SW480 (cell line): ENCODE measurements around the gene ANAPC2.

Experiments used
- DNase-seq: peaks from one replicate; pipeline ENCODE4 v3.0.0-alpha.2; 2016; ENCODE audit warnings: low spot score

Gene ANAPC2

GRCh38 chr9:137227054-137227852 lies 38.9 kb upstream of the ANAPC2 start, which contains the start of gene RNF224:
Gene RNF224 (plus strand): TSS chr9:137227502. CDS start chr9:137228336, 834 bp downstream.
- peak; percentile 80 for DNase-seq

GRCh38 chr9:137226338-137227053 lies 38.1 kb upstream of the ANAPC2 start:
- no peak for DNase-seq

GRCh38 chr9:137225699-137226331 lies 37.5 kb upstream of the ANAPC2 start:
- no peak for DNase-seq

GRCh38 chr9:137224830-137225694 lies 36.7 kb upstream of the ANAPC2 start, which contains the start of gene CYSRT1:
Gene CYSRT1 (plus strand): TSS chr9:137225174. CDS start chr9:137225622, 448 bp downstream.
- no peak for DNase-seq

- DNase-seq = peak; percentile 97
These were observed 35.0 kb upstream of the ANAPC2 start for GRCh38 chr9:137223078-137223970.

- DNase-seq = no peak
These were observed 34.1 kb upstream of the ANAPC2 start, which contains the start of gene RNF208 for GRCh38 chr9:137222190-137223077. Gene RNF208 (minus strand): TSS chr9:137222240. CDS start chr9:137221212, 1,028 bp downstream.

- no peak for DNase-seq
These were observed 33.2 kb upstream of the ANAPC2 start for GRCh38 chr9:137221506-137222111.

- no peak for DNase-seq
These were observed 32.7 kb upstream of the ANAPC2 start for GRCh38 chr9:137221095-137221505.

GRCh38 chr9:137220317-137221094 lies 32.1 kb upstream of the ANAPC2 start:
- DNase-seq = no peak

- no peak for DNase-seq
These were observed 31.5 kb upstream of the ANAPC2 start for GRCh38 chr9:137219757-137220316.

- DNase-seq = no peak
These were observed 30.5 kb upstream of the ANAPC2 start for GRCh38 chr9:137218754-137219271.

- DNase-seq = no peak
These were observed 29.9 kb upstream of the ANAPC2 start for GRCh38 chr9:137218212-137218753.

GRCh38 chr9:137217276-137218211 lies 29.2 kb upstream of the ANAPC2 start:
- peak; percentile 76 for DNase-seq

- no peak for DNase-seq
These were observed 28.0 kb upstream of the ANAPC2 start for GRCh38 chr9:137216188-137216965.
